Measurements from ENCODE around the gene HEXD. TPM values are rescaled to one million over a fixed set of nuclear protein-coding genes. Genes with fewer than 3 reads are reported as not detected.

Gene HEXD
- polyA plus RNA-seq, 1 experiment: 8.9 TPM

GRCh38 chr17:82428546-82428945, 10.4 kb downstream of the HEXD start:
- POLR2A ChIA-PET: no interaction called here

GRCh38 chr17:82429824-82430223, 11.7 kb downstream of the HEXD start:
- DNase-seq (ENCODE audit: low read depth): no peak
- no peak for TF ChIP-seq CTCF (IDR thresholded peaks at IDR 0.05; ENCODE audit: insufficient read depth, low read depth, low read length)
- Histone ChIP-seq H3K36me3 (ENCODE audit: control insufficient read depth, insufficient read depth, low read length) (no peaks in the 10 kb centered on the region; the same call in 1 of the 2 replicates), H3K4me3 (ENCODE audit: low read depth, low read length) (no peak overlapping the region), H3K27me3 (ENCODE audit: control insufficient read depth, insufficient read depth, low read length) (no peaks in the 10 kb centered on the region)
- ChIA-PET CTCF (interaction anchor here (0.8 kb wide), 1 partner anchor 19 kb away, joined by 4 read pairs; no protein-coding TSS in a partner anchor), POLR2A (no interaction called here)

More at GRCh38 chr17:82428546-82428945, 10.4 kb downstream of the HEXD start:
- Histone ChIP-seq H3K27me3 (ENCODE audit: control insufficient read depth, insufficient read depth, low read length) (no peaks in the 10 kb centered on the region), H3K4me3 (ENCODE audit: low read depth, low read length) (no peak overlapping the region), H3K36me3 (ENCODE audit: control insufficient read depth, insufficient read depth, low read length) (no peaks in the 10 kb centered on the region; the same call in 1 of the 2 replicates)
- no peak for DNase-seq (ENCODE audit: low read depth)
- CTCF ChIA-PET: interaction anchor here (0.6 kb wide), 1 partner anchor 10 kb away, joined by 3 read pairs; no protein-coding TSS in a partner anchor
- TF ChIP-seq CTCF (IDR thresholded peaks at IDR 0.05; ENCODE audit: insufficient read depth, low read depth, low read length): no peak

- Histone ChIP-seq H3K4me3 (ENCODE audit: low read depth, low read length) (no peak overlapping the region), H3K36me3 (ENCODE audit: control insufficient read depth, insufficient read depth, low read length) (no peaks in the 10 kb centered on the region; the same call in none of the 2 replicates), H3K27me3 (ENCODE audit: control insufficient read depth, insufficient read depth, low read length) (no peaks in the 10 kb centered on the region)
- ChIA-PET CTCF (interaction anchor here (0.9 kb wide), 1 partner anchor 16 kb away, joined by 3 read pairs; no protein-coding TSS in a partner anchor), POLR2A (interaction anchor here (0.6 kb wide), 1 partner anchor 10 kb away, joined by 4 read pairs; no protein-coding TSS in a partner anchor)
- no peak for TF ChIP-seq CTCF (IDR thresholded peaks at IDR 0.05; ENCODE audit: insufficient read depth, low read depth, low read length)
- DNase-seq (ENCODE audit: low read depth): no peak
Observed at GRCh38 chr17:82432017-82432416, 13.9 kb downstream of the HEXD start.

- Histone ChIP-seq H3K36me3 (ENCODE audit: control insufficient read depth, insufficient read depth, low read length) (peaks cover 3% of the 10 kb centered on the region), H3K27me3 (ENCODE audit: control insufficient read depth, insufficient read depth, low read length) (no peaks in the 10 kb centered on the region), H3K4me3 (ENCODE audit: low read depth, low read length) (no peak overlapping the region)
- DNase-seq (ENCODE audit: low read depth): no peak
- ChIA-PET CTCF (interaction anchor here (0.6 kb wide), 1 partner anchor 21 kb away, joined by 3 read pairs; no protein-coding TSS in a partner anchor), POLR2A (no interaction called here)
- TF ChIP-seq CTCF (IDR thresholded peaks at IDR 0.05; ENCODE audit: insufficient read depth, low read depth, low read length): no peak
Observed at GRCh38 chr17:82433560-82434215, 15.5 kb downstream of the HEXD start.

GRCh38 chr17:82434216-82434565, 16.0 kb downstream of the HEXD start:
- ChIA-PET POLR2A (no interaction called here), CTCF (interaction anchor here (0.7 kb wide), 1 partner anchor 78 kb away, joined by 4 read pairs; no protein-coding TSS in a partner anchor)
- H3K4me3 ChIP-seq (ENCODE audit: low read depth, low read length): no peak overlapping the region
- DNase-seq (ENCODE audit: low read depth): no peak
- H3K36me3 ChIP-seq (ENCODE audit: control insufficient read depth, insufficient read depth, low read length): peaks cover 3% of the 10 kb centered on the region
- H3K27me3 ChIP-seq (ENCODE audit: control insufficient read depth, insufficient read depth, low read length): no peaks in the 10 kb centered on the region
- no peak for TF ChIP-seq CTCF (IDR thresholded peaks at IDR 0.05; ENCODE audit: insufficient read depth, low read depth, low read length)
